Right lobe of liver (tissue), 6 donors: ENCODE measurements around the gene STAT5B. TPM values are rescaled to one million over a fixed set of nuclear protein-coding genes. Genes with fewer than 3 reads are reported as not detected.
A peak's percentile ranks its signal among the peaks of the same experiment; 100 is the strongest.

Source experiments
- ATAC-seq, 4 donors: fragments of 200-7000 bp; cut with Tn5 transposase; one replicate each; pipeline ENCODE4 v1.9.1; 2020; ENCODE audit warnings: mild to moderate bottlenecking in 4 of 4, moderate library complexity in 4 of 4
- DNase-seq, 3 donors: peaks; one replicate each; pipeline ENCODE4 v3.0.0-alpha.2; 2020
- H3K27ac ChIP-seq, 3 donors: fragments of 200-600 bp; one replicate each; pipeline ENCODE4 v1.8.0; 2022
- H3K27me3 ChIP-seq, 2 donors: fragments of 200-600 bp; one replicate each; pipeline ENCODE4 v1.8.0; 2022
- H3K36me3 ChIP-seq, 4 donors: fragments of 200-600 bp; sonication (generic) in 1 of 4; one replicate each; pipeline versions ENCODE4 v1.5.1 to v1.8.0; 2017 to 2022; ENCODE audit warnings: control low read depth in 1 of 4
- H3K4me1 ChIP-seq, 4 donors: fragments of 200-600 bp; sonication (generic) in 1 of 4; one replicate each; pipeline versions ENCODE4 v1.5.1 to v1.8.0; 2017 to 2022; ENCODE audit warnings: control low read depth in 1 of 4
- H3K4me3 ChIP-seq, 3 donors: fragments of 200-600 bp; one replicate each; pipeline ENCODE4 v1.8.0; 2022
- H3K9me3 ChIP-seq, 4 donors: fragments of 200-600 bp; sonication (generic) in 1 of 4; one replicate each; pipeline versions ENCODE4 v1.5.1 to v1.8.0; 2017 to 2022; ENCODE audit warnings: control low read depth in 1 of 4
- POLR2A ChIP-seq: fragments of 450-650 bp; IDR thresholded peaks from one replicate; pipeline ENCODE4 v1.6.1; 2017; ENCODE audit warnings: antibody characterized with exemption, mild to moderate bottlenecking
- WGBS: methylation state at CpG from one replicate; pipeline ENCODE4 v1.1.6; 2018; ENCODE audit warnings: low coverage, low lambda C conversion rate; ENCODE audit not compliant: insufficient coverage; ENCODE audit errors: missing lambda C conversion rate; 5-methylcytosine and 5-hydroxymethylcytosine counted together
- intact Hi-C, 2 donors: fragments of 100-400 bp; cut with DNase I; formaldehyde crosslinking; loops; one replicate each; pipeline versions ENCODE4 v1.11.2 to v1.14.1; 2022
- total RNA-seq, 6 experiments: library from RNA; depleted of rRNA in 2 of 6; stranded (reverse); fragments of >200 nt in 2 of 6; fragmentation: NEBNext Ultra II Directional in 3 of 6; extraction: Animal tissue kit (Norgen Biotek cat#: 25700) in 3 of 6; gene quantifications; one replicate each; pipeline versions ENCODE4 v1.1.0 to v1.2.4, GENCODE V29; 2016 to 2023
- TF ChIP-seq, protein P1 (sequence below), 4 donors: fragments of 200-600 bp in 3 of 4; fragments of 450-650 bp in 1 of 4; IDR thresholded peaks; one replicate each; pipeline versions ENCODE4 v1.5.1 to v1.8.0; 2016 to 2022; ENCODE audit warnings: antibody characterized with exemption in 4 of 4, mild to moderate bottlenecking in 2 of 4
- donor health status: DM: no; HTN: yes; CAD: no.
- donor health status: DM: no; HTN: no; CAD: no.
- donor health status: DM: no; HTN: no; CAD: no.
- donor health status: DM: no; HTN: yes; CAD: no.
- donor health status: DM: no; HTN: yes; CAD: no.

STAT5B gene
- total RNA-seq, 6 experiments from 2014 or later: 21.2 to 29.0 (median 26.7) TPM

GRCh38 chr17:42253578-42253977, 22.6 kb downstream of the STAT5B start:
- H3K27ac ChIP-seq: no peak overlapping the region
- ATAC-seq (no peak), DNase-seq (no peak)
- H3K4me3 ChIP-seq: no peak overlapping the region
- H3K27me3 ChIP-seq: no peaks in the 10 kb centered on the region
- intact Hi-C loops: no loop called here
- H3K36me3 ChIP-seq: no peaks in the 10 kb centered on the region
- 94% methylated on average over 5 of the region's 5 CpGs for WGBS
- no peak for TF ChIP-seq POLR2A
- TF ChIP-seq, protein P1, sequence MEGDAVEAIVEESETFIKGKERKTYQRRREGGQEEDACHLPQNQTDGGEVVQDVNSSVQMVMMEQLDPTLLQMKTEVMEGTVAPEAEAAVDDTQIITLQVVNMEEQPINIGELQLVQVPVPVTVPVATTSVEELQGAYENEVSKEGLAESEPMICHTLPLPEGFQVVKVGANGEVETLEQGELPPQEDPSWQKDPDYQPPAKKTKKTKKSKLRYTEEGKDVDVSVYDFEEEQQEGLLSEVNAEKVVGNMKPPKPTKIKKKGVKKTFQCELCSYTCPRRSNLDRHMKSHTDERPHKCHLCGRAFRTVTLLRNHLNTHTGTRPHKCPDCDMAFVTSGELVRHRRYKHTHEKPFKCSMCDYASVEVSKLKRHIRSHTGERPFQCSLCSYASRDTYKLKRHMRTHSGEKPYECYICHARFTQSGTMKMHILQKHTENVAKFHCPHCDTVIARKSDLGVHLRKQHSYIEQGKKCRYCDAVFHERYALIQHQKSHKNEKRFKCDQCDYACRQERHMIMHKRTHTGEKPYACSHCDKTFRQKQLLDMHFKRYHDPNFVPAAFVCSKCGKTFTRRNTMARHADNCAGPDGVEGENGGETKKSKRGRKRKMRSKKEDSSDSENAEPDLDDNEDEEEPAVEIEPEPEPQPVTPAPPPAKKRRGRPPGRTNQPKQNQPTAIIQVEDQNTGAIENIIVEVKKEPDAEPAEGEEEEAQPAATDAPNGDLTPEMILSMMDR (IDR thresholded peaks at IDR 0.05): no peak
- peaks cover 0 to 13% (median 3%) of the 10 kb centered on the region in 4 donors for H3K4me1 ChIP-seq
- no peaks in the 10 kb centered on the region for H3K9me3 ChIP-seq

DNA sequence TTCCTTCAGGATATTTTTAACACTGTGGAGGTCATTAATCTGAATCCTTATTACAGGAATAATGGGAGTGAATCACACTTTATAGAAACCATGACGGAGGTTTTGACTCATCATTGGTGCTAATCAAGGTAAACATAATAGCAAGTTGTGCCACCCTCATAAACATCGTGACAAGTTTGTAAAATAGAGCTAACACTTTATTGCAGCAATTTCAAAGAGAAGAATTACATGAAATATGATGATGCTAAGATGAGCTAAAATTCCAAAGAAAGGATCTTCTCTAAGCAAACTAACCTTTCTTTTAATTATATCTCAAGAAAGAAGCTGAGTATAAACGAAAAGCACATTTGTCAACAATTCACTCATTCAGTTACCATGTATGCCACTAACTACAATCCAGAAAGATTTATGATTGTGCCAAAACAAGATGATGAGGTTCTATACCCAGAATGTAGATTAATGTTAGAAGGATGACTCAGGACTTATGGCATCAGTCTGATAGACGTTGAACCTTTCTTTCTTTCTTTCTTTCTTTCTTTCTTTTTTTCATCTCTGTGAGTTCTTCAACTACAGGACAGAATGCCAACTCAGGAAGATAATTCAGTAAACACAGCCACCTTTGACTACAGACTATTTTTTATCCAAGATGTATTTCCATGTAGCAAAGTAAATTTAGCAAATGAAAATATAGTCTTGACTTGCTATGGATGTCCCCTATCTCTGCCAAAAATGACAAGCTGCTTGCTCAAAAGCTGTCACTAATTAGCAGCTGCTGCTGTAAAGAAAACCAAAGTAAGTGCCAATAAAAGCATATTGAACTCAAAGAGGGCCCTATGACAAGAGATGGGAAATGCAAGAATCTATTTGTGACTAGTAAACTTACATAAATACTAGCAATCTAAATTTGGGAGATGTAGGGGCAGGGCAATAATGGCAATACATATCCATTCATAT, 23.3 kb downstream of the STAT5B start:
- no peak for TF ChIP-seq POLR2A
- TF ChIP-seq, protein P1 (IDR thresholded peaks at IDR 0.05): no peak
- 53% methylated on average over 4 of the region's 4 CpGs for WGBS
- no peak for DNase-seq
- no peak overlapping the region for H3K4me3 ChIP-seq
- H3K27me3 ChIP-seq: no peaks in the 10 kb centered on the region
- no peaks in the 10 kb centered on the region for H3K9me3 ChIP-seq
- peaks cover 0 to 17% (median 5%) of the 10 kb centered on the region in 4 donors for H3K4me1 ChIP-seq
- ATAC-seq: no peak
- H3K36me3 ChIP-seq: no peaks in the 10 kb centered on the region
- no peak overlapping the region for H3K27ac ChIP-seq
- intact Hi-C loops: no loop called here

DNA sequence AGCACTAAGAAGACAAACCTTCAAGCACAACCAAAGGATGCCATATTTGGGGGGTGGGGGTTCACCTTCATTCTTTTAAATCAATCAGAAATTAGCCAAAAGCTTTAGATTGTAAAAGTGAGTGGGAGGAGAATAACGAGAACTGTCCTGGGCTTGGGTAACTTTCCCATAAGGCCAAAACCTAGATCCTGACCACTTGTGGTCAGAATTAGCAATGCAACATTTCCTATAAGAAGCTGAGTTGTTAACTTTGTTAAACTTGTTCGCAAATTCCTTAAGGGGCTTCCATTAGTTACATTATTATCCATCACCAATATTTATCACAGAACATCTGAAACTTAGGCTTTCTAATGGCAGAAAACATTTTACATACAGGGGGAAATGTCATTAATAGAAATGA, 25.1 kb downstream of the STAT5B start:
- Histone ChIP-seq H3K9me3 (no peaks in the 10 kb centered on the region), H3K36me3 (no peaks in the 10 kb centered on the region), H3K27ac (peak overlapping the region in 2 of 3 donors; percentile 1 to 3), H3K4me1 (peaks cover 0 to 32% (median 10%) of the 10 kb centered on the region in 4 donors), H3K27me3 (no peaks in the 10 kb centered on the region), H3K4me3 (no peak overlapping the region)
- ATAC-seq (peak; percentile 33 to 47 (median 43)), DNase-seq (no peak)
- intact Hi-C loops: no loop called here
- TF ChIP-seq, protein P1 (IDR thresholded peaks at IDR 0.05): peak; percentile 38 to 47 (median 44)
- no peak for TF ChIP-seq POLR2A
- 43% methylated on average over 2 of the region's 2 CpGs for WGBS

DNA sequence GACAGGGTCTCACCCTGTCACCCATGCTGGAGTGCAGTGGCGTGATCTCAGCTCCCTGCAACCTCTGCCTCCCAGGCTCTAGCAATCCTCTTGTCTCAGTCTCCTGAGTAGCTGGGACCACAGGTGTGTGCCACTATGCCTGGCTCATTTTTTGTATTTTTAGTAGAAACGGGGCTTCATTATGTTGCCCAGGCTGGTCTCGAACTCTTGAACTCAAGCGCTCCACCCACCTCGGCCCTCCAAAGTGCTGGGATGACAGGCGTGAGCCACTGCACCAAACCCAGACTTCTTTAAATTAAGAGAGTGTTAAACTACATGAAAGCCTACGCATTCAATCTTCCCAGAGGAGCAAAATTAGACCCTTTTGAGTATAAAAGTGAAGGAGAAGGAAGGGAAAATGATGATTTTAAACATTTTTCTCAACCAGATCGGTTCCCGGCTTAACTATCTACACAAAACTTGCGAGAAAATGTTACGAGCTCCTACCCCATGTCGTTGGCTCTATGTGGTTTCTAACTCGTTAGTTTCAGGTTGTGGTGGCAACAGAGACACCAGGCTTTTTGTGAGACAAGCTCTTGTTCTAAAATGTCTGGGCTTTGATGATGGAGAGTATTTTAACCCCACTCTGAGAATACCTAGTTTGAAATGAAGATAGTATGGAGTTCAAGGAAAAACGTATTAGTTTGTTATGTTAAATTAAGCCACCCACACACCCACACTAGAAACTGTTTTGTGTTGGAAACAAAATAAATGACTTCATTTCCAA, 26.3 kb downstream of the STAT5B start:
- H3K27ac ChIP-seq: peak overlapping the region; percentile 86 to 93 (median 88)
- intact Hi-C loops: no loop called here
- peaks cover 0 to 43% (median 11%) of the 10 kb centered on the region in 4 donors for H3K4me1 ChIP-seq

More for the DNA sequence above, 26.3 kb downstream of the STAT5B start:
- DNase-seq: no peak
- WGBS: 77% methylated on average over 14 of the region's 14 CpGs
- no peak for ATAC-seq
- TF ChIP-seq, protein P1 (IDR thresholded peaks at IDR 0.05): no peak
- no peak for TF ChIP-seq POLR2A
- Histone ChIP-seq H3K27me3 (no peaks in the 10 kb centered on the region), H3K36me3 (no peaks in the 10 kb centered on the region), H3K9me3 (no peaks in the 10 kb centered on the region), H3K4me3 (no peak overlapping the region)
